Peyer's patch (tissue), 4 donors: ENCODE data around the gene MTF1. TPM values are rescaled to one million over a fixed set of nuclear protein-coding genes. Genes with fewer than 3 reads are reported as not detected.

Experiments used
- DNase-seq, 3 donors: peaks; one replicate each; pipeline ENCODE4 v3.0.0-alpha.2; 2017 to 2019
- H3K27ac ChIP-seq, 4 donors: fragments of 200-600 bp; sonication (generic); one replicate each; pipeline ENCODE4 v1.5.1; 2016 to 2019
- H3K27me3 ChIP-seq, 2 donors: fragments of 200-600 bp; sonication (generic); one replicate each; pipeline ENCODE4 v1.5.1; 2019
- H3K36me3 ChIP-seq, 3 donors: fragments of 200-600 bp; sonication (generic); one replicate each; pipeline ENCODE4 v1.5.1; 2016 to 2019
- H3K4me1 ChIP-seq, 4 donors: fragments of 200-600 bp; sonication (generic); one replicate each; pipeline ENCODE4 v1.5.1; 2016 to 2019
- H3K4me3 ChIP-seq, 4 donors: fragments of 200-600 bp; sonication (generic); 1 replicate in 3 of 4; 2 replicates in 1 of 4; pipeline ENCODE4 v1.5.1; 2016 to 2019; ENCODE audit warnings: mild to moderate bottlenecking in 1 of 4
- H3K9me3 ChIP-seq, 4 donors: fragments of 200-600 bp; sonication (generic); one replicate each; pipeline ENCODE4 v1.5.1; 2016 to 2019; ENCODE audit warnings: mild to moderate bottlenecking in 1 of 4
- POLR2A ChIP-seq, 2 donors: fragments of 450-650 bp; IDR thresholded peaks; one replicate each; pipeline ENCODE4 v1.5.1; 2017; ENCODE audit warnings: antibody characterized with exemption in 2 of 2, mild to moderate bottlenecking in 2 of 2, moderate library complexity in 2 of 2
- total RNA-seq, 4 donors: library from RNA; depleted of rRNA; stranded (reverse); fragments of >200 nt; gene quantifications; one replicate each; pipeline ENCODE4 v1.1.0, GENCODE V29; 2016
- TF ChIP-seq, protein P1 (sequence below), 6 experiments: fragments of 450-650 bp in 4 of 6; fragments of 200-600 bp in 2 of 6; sonication (generic) in 1 of 6; IDR thresholded peaks; one replicate each; pipeline ENCODE4 v1.5.1; 2017 to 2019; ENCODE audit warnings: antibody characterized with exemption in 6 of 6, mild to moderate bottlenecking in 3 of 6, moderate library complexity in 1 of 6

Gene MTF1
- total RNA-seq, 4 donors from 2014 or later: 4.1 to 9.5 (median 8.1) TPM

DNA sequence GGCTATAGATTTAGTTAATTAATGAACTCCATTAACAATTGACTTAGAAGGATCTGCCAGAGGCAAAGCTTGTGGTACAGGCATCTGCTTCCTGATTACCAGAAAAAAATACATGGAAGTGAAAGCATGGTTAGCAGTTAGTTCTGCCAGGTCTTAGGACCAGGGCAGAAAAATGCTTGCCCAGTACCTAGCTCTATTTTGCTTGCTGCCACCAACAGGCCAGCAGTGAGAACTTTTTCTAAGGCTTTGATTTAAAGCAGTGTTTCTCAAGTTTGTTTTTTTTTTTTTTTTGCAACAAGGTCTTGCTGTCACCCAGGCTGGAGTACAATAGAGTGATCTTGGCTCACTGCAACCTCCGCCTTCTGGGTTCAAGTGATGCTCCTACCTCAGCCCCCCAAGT lies 16.4 kb upstream of the MTF1 start:
- H3K4me1 ChIP-seq: no peaks in the 10 kb centered on the region
- H3K27ac ChIP-seq: no peak overlapping the region
- H3K4me3 ChIP-seq: no peak overlapping the region
- no peaks in the 10 kb centered on the region for H3K27me3 ChIP-seq
- H3K36me3 ChIP-seq: peaks cover 0 to 88% (median 0%) of the 10 kb centered on the region in 3 donors
- no peak for DNase-seq
- TF ChIP-seq, protein P1, sequence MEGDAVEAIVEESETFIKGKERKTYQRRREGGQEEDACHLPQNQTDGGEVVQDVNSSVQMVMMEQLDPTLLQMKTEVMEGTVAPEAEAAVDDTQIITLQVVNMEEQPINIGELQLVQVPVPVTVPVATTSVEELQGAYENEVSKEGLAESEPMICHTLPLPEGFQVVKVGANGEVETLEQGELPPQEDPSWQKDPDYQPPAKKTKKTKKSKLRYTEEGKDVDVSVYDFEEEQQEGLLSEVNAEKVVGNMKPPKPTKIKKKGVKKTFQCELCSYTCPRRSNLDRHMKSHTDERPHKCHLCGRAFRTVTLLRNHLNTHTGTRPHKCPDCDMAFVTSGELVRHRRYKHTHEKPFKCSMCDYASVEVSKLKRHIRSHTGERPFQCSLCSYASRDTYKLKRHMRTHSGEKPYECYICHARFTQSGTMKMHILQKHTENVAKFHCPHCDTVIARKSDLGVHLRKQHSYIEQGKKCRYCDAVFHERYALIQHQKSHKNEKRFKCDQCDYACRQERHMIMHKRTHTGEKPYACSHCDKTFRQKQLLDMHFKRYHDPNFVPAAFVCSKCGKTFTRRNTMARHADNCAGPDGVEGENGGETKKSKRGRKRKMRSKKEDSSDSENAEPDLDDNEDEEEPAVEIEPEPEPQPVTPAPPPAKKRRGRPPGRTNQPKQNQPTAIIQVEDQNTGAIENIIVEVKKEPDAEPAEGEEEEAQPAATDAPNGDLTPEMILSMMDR (IDR thresholded peaks at IDR 0.05): no peak
- no peak for TF ChIP-seq POLR2A (IDR thresholded peaks at IDR 0.05)
- H3K9me3 ChIP-seq: no peaks in the 10 kb centered on the region

DNA sequence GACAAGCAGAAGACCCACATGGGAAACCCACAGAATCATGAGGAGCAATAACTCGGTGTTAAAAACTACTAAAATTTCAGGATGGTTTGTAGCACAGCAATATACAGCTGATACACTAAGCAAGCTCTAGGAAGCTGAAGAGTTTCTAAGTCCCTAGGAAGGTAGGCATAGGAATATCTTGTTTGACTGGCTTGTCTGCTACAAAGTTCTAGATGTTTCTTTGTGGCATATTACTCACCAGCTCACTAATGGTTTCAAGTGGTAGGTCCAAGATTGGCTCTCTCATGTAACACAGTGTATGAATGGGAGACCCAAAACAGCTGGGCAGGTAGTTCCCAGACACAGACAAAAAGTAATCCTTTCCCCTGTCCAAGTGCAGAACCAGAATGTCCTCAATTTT lies 13.3 kb upstream of the MTF1 start:
- H3K27me3 ChIP-seq: no peaks in the 10 kb centered on the region
- H3K4me3 ChIP-seq: no peak overlapping the region
- no peaks in the 10 kb centered on the region for H3K9me3 ChIP-seq
- DNase-seq: no peak
- TF ChIP-seq POLR2A (IDR thresholded peaks at IDR 0.05): no peak
- TF ChIP-seq, protein P1 (IDR thresholded peaks at IDR 0.05): no peak
- H3K4me1 ChIP-seq: no peaks in the 10 kb centered on the region
- H3K27ac ChIP-seq: no peak overlapping the region
- H3K36me3 ChIP-seq: peaks cover 0 to 86% (median 0%) of the 10 kb centered on the region in 3 donors

DNA sequence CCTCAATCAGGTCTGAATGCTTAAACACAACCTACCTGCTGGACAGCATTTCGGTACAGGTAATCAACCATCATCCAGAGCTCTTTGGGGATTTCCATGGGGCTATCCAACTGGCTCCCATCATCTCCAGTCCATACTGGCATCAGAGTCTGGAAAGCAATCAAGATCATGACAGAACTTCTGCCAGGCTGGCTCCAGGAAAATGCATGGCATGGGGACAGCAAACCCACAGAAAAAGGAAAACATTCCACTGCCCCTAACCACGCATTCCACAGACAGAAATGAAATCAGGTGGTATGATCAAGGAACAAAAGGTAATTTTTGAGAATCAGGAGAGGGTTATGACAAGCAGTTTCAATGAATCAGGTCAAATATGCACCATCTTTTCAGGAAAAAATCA lies 9.1 kb upstream of the MTF1 start:
- H3K4me1 ChIP-seq: no peaks in the 10 kb centered on the region
- no peak overlapping the region for H3K4me3 ChIP-seq
- DNase-seq: no peak
- TF ChIP-seq, protein P1 (IDR thresholded peaks at IDR 0.05): no peak
- H3K36me3 ChIP-seq: peaks cover 0 to 89% (median 0%) of the 10 kb centered on the region in 3 donors
- no peak overlapping the region for H3K27ac ChIP-seq
- H3K27me3 ChIP-seq: no peaks in the 10 kb centered on the region
- no peaks in the 10 kb centered on the region for H3K9me3 ChIP-seq

DNA sequence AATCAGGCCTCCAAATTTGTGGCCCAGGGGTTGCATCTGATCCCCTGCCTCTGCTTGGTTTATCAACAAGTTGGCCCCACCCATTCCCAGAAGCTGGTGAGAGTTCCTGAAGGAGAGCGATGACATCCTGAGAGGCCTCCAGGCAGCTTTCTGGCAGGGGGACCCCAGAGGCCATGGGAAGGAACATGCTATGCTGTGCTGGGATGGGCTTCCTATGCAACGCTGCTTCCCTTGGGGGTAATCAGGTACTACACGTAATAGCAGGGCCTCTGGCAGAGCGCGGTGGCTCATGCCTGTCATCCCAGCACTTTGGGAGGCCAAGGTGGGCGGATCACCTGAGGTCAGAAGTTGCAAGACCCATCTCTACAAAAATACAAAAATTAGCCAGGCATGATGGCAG lies 8.4 kb upstream of the MTF1 start:
- TF ChIP-seq, protein P1 (IDR thresholded peaks at IDR 0.05): no peak
- no peak for TF ChIP-seq POLR2A (IDR thresholded peaks at IDR 0.05)
- no peak for DNase-seq
- peaks cover 0 to 85% (median 0%) of the 10 kb centered on the region in 3 donors for H3K36me3 ChIP-seq

DNA sequence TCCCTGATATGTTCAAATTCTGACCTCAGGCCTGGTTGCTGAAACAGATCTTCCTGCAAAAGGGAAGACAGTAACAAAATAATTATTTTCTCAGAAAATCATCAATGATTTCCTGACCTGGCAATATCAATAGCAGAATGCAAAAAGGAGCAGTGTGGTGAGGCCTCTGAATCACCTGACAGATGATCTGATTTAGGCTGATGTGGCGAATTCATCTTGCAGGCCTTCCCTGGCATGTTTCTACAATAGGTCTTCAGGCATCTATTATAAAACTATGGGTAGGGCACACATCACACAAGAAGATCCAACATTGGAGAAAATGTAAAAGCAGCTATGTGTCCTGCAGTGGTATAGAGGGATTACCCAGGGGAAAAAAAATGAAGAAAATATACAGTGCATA lies 7.1 kb upstream of the MTF1 start:
- no peak overlapping the region for H3K27ac ChIP-seq
- H3K4me3 ChIP-seq: no peak overlapping the region
- TF ChIP-seq POLR2A (IDR thresholded peaks at IDR 0.05): no peak
- TF ChIP-seq, protein P1 (IDR thresholded peaks at IDR 0.05): no peak
- H3K36me3 ChIP-seq: peaks cover 0 to 80% (median 0%) of the 10 kb centered on the region in 3 donors
- no peak for DNase-seq
- H3K27me3 ChIP-seq: no peaks in the 10 kb centered on the region
- no peaks in the 10 kb centered on the region for H3K9me3 ChIP-seq
- no peaks in the 10 kb centered on the region for H3K4me1 ChIP-seq

More for the DNA sequence above, 8.4 kb upstream of the MTF1 start:
- Histone ChIP-seq H3K9me3 (no peaks in the 10 kb centered on the region), H3K27me3 (no peaks in the 10 kb centered on the region), H3K4me1 (no peaks in the 10 kb centered on the region), H3K27ac (no peak overlapping the region), H3K4me3 (no peak overlapping the region)
